ENCODE data around the gene FRAS1. TPM values are rescaled to one million over a fixed set of nuclear protein-coding genes. Genes with fewer than 3 reads are reported as not detected.

Gene FRAS1
- total RNA-seq, 1 donor from 2014 or later = 13.7 TPM

- TF ChIP-seq CTCF (IDR thresholded peaks at IDR 0.05; ENCODE audit: insufficient read depth, low read length, severe bottlenecking) = no peak
- Histone ChIP-seq H3K4me3 (ENCODE audit: low read depth, low read length) (no peak overlapping the region), H3K27me3 (ENCODE audit: control insufficient read depth, insufficient read depth, low read length) (no peaks in the 10 kb centered on the region), H3K36me3 (ENCODE audit: control insufficient read depth, insufficient read depth, low read length) (no peaks in the 10 kb centered on the region)
- FAIRE-seq (no peak), DNase-seq (ENCODE audit: low read depth) (peak; percentile 48)
These were observed 36.4 kb upstream of the FRAS1 start for GRCh38 chr4:78020677-78021076.

- no peak for FAIRE-seq
- no peak for DNase-seq (ENCODE audit: low read depth)
- no peak for TF ChIP-seq CTCF (IDR thresholded peaks at IDR 0.05; ENCODE audit: insufficient read depth, low read length, severe bottlenecking)
These were observed 34.6 kb upstream of the FRAS1 start for GRCh38 chr4:78022517-78022916.

GRCh38 chr4:78024085-78024484 is 33.0 kb upstream of the FRAS1 start:
- Histone ChIP-seq H3K4me3 (ENCODE audit: low read depth, low read length) (no peak overlapping the region), H3K27me3 (ENCODE audit: control insufficient read depth, insufficient read depth, low read length) (no peaks in the 10 kb centered on the region), H3K36me3 (ENCODE audit: control insufficient read depth, insufficient read depth, low read length) (no peaks in the 10 kb centered on the region)
- no peak for FAIRE-seq
- no peak for TF ChIP-seq CTCF (IDR thresholded peaks at IDR 0.05; ENCODE audit: insufficient read depth, low read length, severe bottlenecking)
- no peak for DNase-seq (ENCODE audit: low read depth)

More at GRCh38 chr4:78022517-78022916, 34.6 kb upstream of the FRAS1 start:
- no peak overlapping the region for H3K4me3 ChIP-seq (ENCODE audit: low read depth, low read length)
- H3K27me3 ChIP-seq (ENCODE audit: control insufficient read depth, insufficient read depth, low read length) = no peaks in the 10 kb centered on the region
- no peaks in the 10 kb centered on the region for H3K36me3 ChIP-seq (ENCODE audit: control insufficient read depth, insufficient read depth, low read length)

- FAIRE-seq (no peak), DNase-seq (ENCODE audit: low read depth) (no peak)
- H3K36me3 ChIP-seq (ENCODE audit: control insufficient read depth, insufficient read depth, low read length) = no peaks in the 10 kb centered on the region
- no peak for TF ChIP-seq CTCF (IDR thresholded peaks at IDR 0.05; ENCODE audit: insufficient read depth, low read length, severe bottlenecking)
- no peaks in the 10 kb centered on the region for H3K27me3 ChIP-seq (ENCODE audit: control insufficient read depth, insufficient read depth, low read length)
- H3K4me3 ChIP-seq (ENCODE audit: low read depth, low read length) = no peak overlapping the region
These were observed 32.5 kb upstream of the FRAS1 start for GRCh38 chr4:78024576-78025091.

- no peaks in the 10 kb centered on the region for H3K27me3 ChIP-seq (ENCODE audit: control insufficient read depth, insufficient read depth, low read length)
- TF ChIP-seq CTCF (IDR thresholded peaks at IDR 0.05; ENCODE audit: insufficient read depth, low read length, severe bottlenecking) = no peak
- H3K4me3 ChIP-seq (ENCODE audit: low read depth, low read length) = no peak overlapping the region
- FAIRE-seq (no peak), DNase-seq (ENCODE audit: low read depth) (no peak)
- no peaks in the 10 kb centered on the region for H3K36me3 ChIP-seq (ENCODE audit: control insufficient read depth, insufficient read depth, low read length)
These were observed 25.6 kb upstream of the FRAS1 start for GRCh38 chr4:78031417-78031950.

GRCh38 chr4:78032446-78032845 is 24.7 kb upstream of the FRAS1 start:
- FAIRE-seq = peak; percentile 23
- DNase-seq (ENCODE audit: low read depth) = no peak
- Histone ChIP-seq H3K36me3 (ENCODE audit: control insufficient read depth, insufficient read depth, low read length) (no peaks in the 10 kb centered on the region), H3K27me3 (ENCODE audit: control insufficient read depth, insufficient read depth, low read length) (no peaks in the 10 kb centered on the region), H3K4me3 (ENCODE audit: low read depth, low read length) (no peak overlapping the region)
- TF ChIP-seq CTCF (IDR thresholded peaks at IDR 0.05; ENCODE audit: insufficient read depth, low read length, severe bottlenecking) = no peak
